Suprapubic skin (tissue), 4 donors: ENCODE results near the gene CCL3. TPM values are rescaled to one million over a fixed set of nuclear protein-coding genes. Genes with fewer than 3 reads are reported as not detected.

Experiments
- DNase-seq, 2 donors: peaks; one replicate each; pipeline ENCODE4 v3.0.0-alpha.2; 2019; ENCODE audit warnings: low spot score in 2 of 2
- H3K27ac ChIP-seq: fragments of 200-600 bp; sonication (generic); one replicate; pipeline ENCODE4 v1.5.1; 2019
- H3K27me3 ChIP-seq: fragments of 200-600 bp; sonication (generic); one replicate; pipeline ENCODE4 v1.5.1; 2019
- H3K36me3 ChIP-seq: fragments of 200-600 bp; sonication (generic); one replicate; pipeline ENCODE4 v1.5.1; 2019
- H3K4me1 ChIP-seq: fragments of 200-600 bp; sonication (generic); one replicate; pipeline ENCODE4 v1.5.1; 2019
- H3K4me3 ChIP-seq: fragments of 200-600 bp; sonication (generic); one replicate; pipeline ENCODE4 v1.5.1; 2019; ENCODE audit warnings: mild to moderate bottlenecking
- H3K9me3 ChIP-seq: fragments of 200-600 bp; sonication (generic); one replicate; pipeline ENCODE4 v1.5.1; 2019
- CTCF ChIP-seq, 2 donors: fragments of 200-600 bp in 1 of 2; fragments of 450-650 bp in 1 of 2; sonication (generic) in 1 of 2; IDR thresholded peaks; one replicate each; pipeline ENCODE4 v1.5.1; 2016 to 2019; ENCODE audit warnings: antibody characterized with exemption in 2 of 2, mild to moderate bottlenecking in 1 of 2, moderate library complexity in 1 of 2
- EP300 ChIP-seq: sonication (generic); formaldehyde crosslinking; IDR thresholded peaks from one replicate; pipeline ENCODE4 v1.6.1; 2017; ENCODE audit warnings: antibody characterized with exemption
- POLR2A ChIP-seq, 2 donors: fragments of 450-650 bp; IDR thresholded peaks; one replicate each; pipeline ENCODE4 v1.6.1; 2017; ENCODE audit warnings: antibody characterized with exemption in 2 of 2, mild to moderate bottlenecking in 2 of 2, moderate library complexity in 2 of 2
- POLR2AphosphoS5 ChIP-seq, 3 donors: sonication (generic); formaldehyde crosslinking; IDR thresholded peaks; one replicate each; pipeline ENCODE4 v1.6.1; 2017; ENCODE audit warnings: antibody characterized with exemption in 3 of 3
- WGBS: methylation state at CpG from one replicate; pipeline ENCODE4 v1.1.5; 2018; 5-methylcytosine and 5-hydroxymethylcytosine counted together
- total RNA-seq, 4 donors: library from RNA; depleted of rRNA; stranded (reverse); fragments of >200 nt; gene quantifications; one replicate each; pipeline ENCODE4 v1.1.0, GENCODE V29; 2016

The CCL3 gene
- total RNA-seq, 4 donors from 2014 or later, result 0.79 TPM; not detected in 3

GRCh38 chr17:36071751-36072150 is 18.2 kb downstream of the CCL3 start:
- WGBS, result 72% methylated on average over 2 of the region's 2 CpGs
- H3K4me1 ChIP-seq, result no peaks in the 10 kb centered on the region
- no peak for DNase-seq
- H3K27me3 ChIP-seq, result peaks cover under 1% of the 10 kb centered on the region
- H3K4me3 ChIP-seq, result no peak overlapping the region
- H3K36me3 ChIP-seq, result no peaks in the 10 kb centered on the region
- no peak overlapping the region for H3K27ac ChIP-seq
- no peaks in the 10 kb centered on the region for H3K9me3 ChIP-seq
- TF ChIP-seq POLR2A (IDR thresholded peaks at IDR 0.05) (no peak), EP300 (no peak), POLR2AphosphoS5 (IDR thresholded peaks at IDR 0.05) (no peak), CTCF (IDR thresholded peaks at IDR 0.05) (no peak)

GRCh38 chr17:36070427-36070826 is 19.5 kb downstream of the CCL3 start:
- Histone ChIP-seq H3K9me3 (no peaks in the 10 kb centered on the region), H3K27me3 (peaks cover 8% of the 10 kb centered on the region), H3K4me1 (no peaks in the 10 kb centered on the region), H3K36me3 (no peaks in the 10 kb centered on the region), H3K4me3 (no peak overlapping the region), H3K27ac (no peak overlapping the region)
- DNase-seq, result no peak
- WGBS, result 69% methylated on average over 3 of the region's 3 CpGs
- TF ChIP-seq CTCF (IDR thresholded peaks at IDR 0.05), result no peak
- TF ChIP-seq POLR2AphosphoS5 (IDR thresholded peaks at IDR 0.05), result no peak
- no peak for TF ChIP-seq EP300

GRCh38 chr17:36069136-36069535 is 20.8 kb downstream of the CCL3 start:
- H3K36me3 ChIP-seq, result no peaks in the 10 kb centered on the region
- no peaks in the 10 kb centered on the region for H3K9me3 ChIP-seq
- peaks cover 8% of the 10 kb centered on the region for H3K27me3 ChIP-seq
- H3K27ac ChIP-seq, result no peak overlapping the region
- TF ChIP-seq EP300 (no peak), CTCF (IDR thresholded peaks at IDR 0.05) (no peak), POLR2A (IDR thresholded peaks at IDR 0.05) (no peak), POLR2AphosphoS5 (IDR thresholded peaks at IDR 0.05) (no peak)
- no peak for DNase-seq
- no peaks in the 10 kb centered on the region for H3K4me1 ChIP-seq
- no peak overlapping the region for H3K4me3 ChIP-seq

GRCh38 chr17:36068524-36068923 is 21.4 kb downstream of the CCL3 start:
- 76% methylated on average over 3 of the region's 3 CpGs for WGBS
- Histone ChIP-seq H3K27ac (no peak overlapping the region), H3K36me3 (no peaks in the 10 kb centered on the region), H3K27me3 (peaks cover 8% of the 10 kb centered on the region), H3K4me3 (no peak overlapping the region), H3K9me3 (no peaks in the 10 kb centered on the region), H3K4me1 (no peaks in the 10 kb centered on the region)
- DNase-seq, result no peak
- TF ChIP-seq POLR2A (IDR thresholded peaks at IDR 0.05) (no peak), EP300 (no peak), POLR2AphosphoS5 (IDR thresholded peaks at IDR 0.05) (no peak)

- Histone ChIP-seq H3K9me3 (no peaks in the 10 kb centered on the region), H3K4me1 (no peaks in the 10 kb centered on the region), H3K36me3 (no peaks in the 10 kb centered on the region), H3K4me3 (no peak overlapping the region), H3K27ac (no peak overlapping the region), H3K27me3 (peaks cover 8% of the 10 kb centered on the region)
- TF ChIP-seq EP300 (no peak), POLR2AphosphoS5 (IDR thresholded peaks at IDR 0.05) (no peak), CTCF (IDR thresholded peaks at IDR 0.05) (no peak)
- 87% methylated on average over 6 of the region's 6 CpGs for WGBS
- no peak for DNase-seq
Observed at GRCh38 chr17:36066365-36066985, 23.5 kb downstream of the CCL3 start.
